Fibroblast of lung (primary cell): ENCODE results near the gene PARP8. TPM values are rescaled to one million over a fixed set of nuclear protein-coding genes. Genes with fewer than 3 reads are reported as not detected.
A peak's percentile ranks its signal among the peaks of the same experiment; 100 is the strongest.

Experiments used
- DNase-seq, 2 donors: peaks; one replicate each; pipeline versions ENCODE4 v3.0.0 to v3.0.0-alpha.2; 2010; ENCODE audit warnings: low read depth in 2 of 2
- H2AFZ ChIP-seq: 2 replicates; pipeline ENCODE4 v1.5.1; 2012; ENCODE audit warnings: low read length, control low read depth, inconsistent platforms
- H3K27ac ChIP-seq: 2 replicates; pipeline ENCODE4 v1.5.1; 2011; ENCODE audit warnings: low read length, control low read depth; ENCODE audit not compliant: insufficient read depth
- H3K27me3 ChIP-seq: 2 replicates; pipeline ENCODE4 v1.5.1; 2011; ENCODE audit warnings: mild to moderate bottlenecking, low read length; ENCODE audit not compliant: control insufficient read depth, insufficient read depth
- H3K36me3 ChIP-seq: 2 replicates; pipeline ENCODE4 v1.5.1; 2011; ENCODE audit warnings: low read length; ENCODE audit not compliant: control insufficient read depth, insufficient read depth
- H3K4me1 ChIP-seq: 2 replicates; pipeline ENCODE4 v1.5.1; 2011; ENCODE audit warnings: low read length; ENCODE audit not compliant: control insufficient read depth, insufficient read depth; ENCODE audit errors: extremely low read depth
- H3K4me2 ChIP-seq: 2 replicates; pipeline ENCODE4 v1.5.1; 2011; ENCODE audit warnings: low read length, control low read depth; ENCODE audit not compliant: insufficient read depth; ENCODE audit errors: extremely low read depth
- H3K4me3 ChIP-seq, 4 experiments: fragments of 200-600 bp in 1 of 4; sonication (generic) in 1 of 4; replicated peaks in 1 of 4; 2 replicates each; pipeline ENCODE4 v1.5.1; 2011 to 2016; ENCODE audit warnings: low read length in 4 of 4, low read depth in 3 of 4, mild to moderate bottlenecking in 3 of 4, control low read depth in 2 of 4, inconsistent platforms in 1 of 4, mixed read lengths in 1 of 4; ENCODE audit not compliant: insufficient read depth in 1 of 4; ENCODE audit errors: control extremely low read depth in 1 of 4
- H3K79me2 ChIP-seq: 2 replicates; pipeline ENCODE4 v1.5.1; 2012; ENCODE audit warnings: mild to moderate bottlenecking, low read length, inconsistent platforms; ENCODE audit not compliant: control insufficient read depth, insufficient read depth
- H3K9ac ChIP-seq: 2 replicates; pipeline ENCODE4 v1.5.1; 2011; ENCODE audit warnings: mild to moderate bottlenecking, low read length, control low read depth; ENCODE audit not compliant: insufficient read depth
- H3K9me3 ChIP-seq: 2 replicates; pipeline ENCODE4 v1.5.1; 2012; ENCODE audit warnings: low read depth, low read length; ENCODE audit not compliant: control insufficient read depth, insufficient read depth
- H4K20me1 ChIP-seq: 2 replicates; pipeline ENCODE4 v1.5.1; 2011; ENCODE audit warnings: low read length; ENCODE audit not compliant: control insufficient read depth, insufficient read depth; ENCODE audit errors: extremely low read depth
- EZH2 ChIP-seq: IDR thresholded peaks from 2 replicates; pipeline ENCODE4 v1.5.1; 2012; ENCODE audit warnings: low read length, control low read depth, mild to moderate bottlenecking; ENCODE audit errors: missing control alignments
- polyA plus RNA-seq, 2 donors: library from polyadenylated mRNA; depleted of rRNA in 1 of 2; stranded (reverse) in 1 of 2; unstranded in 1 of 2; fragments of >200 nt; gene quantifications; 2 replicates each; pipeline ENCODE4 v1.2.1, GENCODE V29; 2011 to 2012; ENCODE audit warnings: missing spikeins in 1 of 2
- total RNA-seq: library from RNA; depleted of rRNA; stranded (reverse); fragments of >200 nt; gene quantifications from 2 replicates; pipeline ENCODE4 v1.2.1, GENCODE V29; 2014
- TF ChIP-seq, protein P1 (sequence below), 2 donors: IDR thresholded peaks in 1 of 2; conservative IDR thresholded peaks in 1 of 2; 1 replicate in 1 of 2; 2 replicates in 1 of 2; pipeline ENCODE4 v1.5.1; 2011 to 2012; ENCODE audit warnings: low read length in 2 of 2, control low read depth in 1 of 2, inconsistent platforms in 1 of 2, low read depth in 1 of 2, mild to moderate bottlenecking in 1 of 2

The PARP8 gene
- total and polyA plus RNA-seq, 2 donors (not counting 1 experiment from before 2014, with no cell fraction given): 13.8 to 24.6 TPM

DNA sequence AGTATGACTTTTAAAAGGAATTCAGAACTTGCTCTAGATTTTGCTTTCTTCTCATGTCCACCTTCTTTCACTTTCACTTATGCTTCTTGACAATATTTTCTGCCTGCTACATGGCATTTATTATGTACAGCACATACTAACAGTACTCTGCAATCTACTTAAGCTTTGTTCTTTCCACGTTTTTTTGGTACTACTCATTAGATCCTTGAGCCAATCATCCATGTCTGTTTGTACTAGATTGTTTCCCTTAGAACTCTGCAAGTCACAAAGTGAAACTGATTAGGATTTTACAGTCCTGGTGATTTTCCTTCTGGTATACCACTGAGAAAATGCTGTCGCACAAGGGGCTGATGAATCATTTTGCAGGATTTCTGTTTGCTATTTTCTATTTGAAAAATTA, 78.3 kb downstream of the PARP8 start:
- Histone ChIP-seq H3K9ac (no peak overlapping the region), H3K27ac (peak overlapping the region; percentile 38), H3K4me2 (peak overlapping the region; percentile 77), H3K79me2 (no peaks in the 10 kb centered on the region), H3K27me3 (no peaks in the 10 kb centered on the region), H3K36me3 (no peaks in the 10 kb centered on the region), H4K20me1 (no peaks in the 10 kb centered on the region), H3K4me1 (peaks cover 5% of the 10 kb centered on the region), H3K4me3 (peak overlapping the region; percentile 39 to 60 (median 52)), H2AFZ (peak overlapping the region; percentile 34), H3K9me3 (no peaks in the 10 kb centered on the region)
- TF ChIP-seq, protein P1, sequence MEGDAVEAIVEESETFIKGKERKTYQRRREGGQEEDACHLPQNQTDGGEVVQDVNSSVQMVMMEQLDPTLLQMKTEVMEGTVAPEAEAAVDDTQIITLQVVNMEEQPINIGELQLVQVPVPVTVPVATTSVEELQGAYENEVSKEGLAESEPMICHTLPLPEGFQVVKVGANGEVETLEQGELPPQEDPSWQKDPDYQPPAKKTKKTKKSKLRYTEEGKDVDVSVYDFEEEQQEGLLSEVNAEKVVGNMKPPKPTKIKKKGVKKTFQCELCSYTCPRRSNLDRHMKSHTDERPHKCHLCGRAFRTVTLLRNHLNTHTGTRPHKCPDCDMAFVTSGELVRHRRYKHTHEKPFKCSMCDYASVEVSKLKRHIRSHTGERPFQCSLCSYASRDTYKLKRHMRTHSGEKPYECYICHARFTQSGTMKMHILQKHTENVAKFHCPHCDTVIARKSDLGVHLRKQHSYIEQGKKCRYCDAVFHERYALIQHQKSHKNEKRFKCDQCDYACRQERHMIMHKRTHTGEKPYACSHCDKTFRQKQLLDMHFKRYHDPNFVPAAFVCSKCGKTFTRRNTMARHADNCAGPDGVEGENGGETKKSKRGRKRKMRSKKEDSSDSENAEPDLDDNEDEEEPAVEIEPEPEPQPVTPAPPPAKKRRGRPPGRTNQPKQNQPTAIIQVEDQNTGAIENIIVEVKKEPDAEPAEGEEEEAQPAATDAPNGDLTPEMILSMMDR (conservative IDR thresholded peaks at IDR 0.05 in 1 of 2, IDR thresholded peaks at IDR 0.05 in 1 of 2; ENCODE audit: low read depth in 1 of 2, low read length in 2 of 2): no peak
- TF ChIP-seq EZH2: no peak
- DNase-seq: peak; percentile 48 to 71

DNA sequence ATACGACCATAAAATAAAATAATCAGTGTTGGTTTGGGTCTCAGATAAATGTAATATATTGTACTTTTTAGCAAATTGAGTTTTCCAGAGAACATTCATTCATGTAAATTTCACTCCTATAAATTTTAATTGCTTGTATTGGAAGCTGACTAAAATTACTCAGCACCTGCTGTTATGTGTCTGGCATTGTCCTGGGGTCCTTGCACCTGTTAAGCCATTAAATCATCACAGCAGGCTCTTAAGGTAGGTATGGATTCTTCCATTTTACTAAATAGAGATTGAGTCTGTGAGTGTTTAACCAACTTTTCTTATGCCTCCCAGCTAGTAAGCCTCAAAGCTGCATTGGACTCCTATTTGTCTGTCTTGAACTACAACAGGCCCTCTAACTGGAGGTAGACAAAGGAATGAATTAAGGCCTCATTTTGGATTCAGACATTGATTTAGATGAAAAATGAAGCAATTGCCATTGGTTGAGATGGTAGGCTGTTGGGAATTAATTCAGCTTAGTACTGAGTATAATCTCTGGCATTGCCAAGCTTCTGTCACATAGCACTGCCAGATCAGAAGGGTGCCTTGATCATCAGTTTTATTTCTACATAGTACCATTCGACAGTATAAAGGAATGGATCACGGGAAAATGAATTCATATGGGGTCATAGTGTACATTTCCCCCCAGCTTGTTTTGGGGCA, 78.9 kb downstream of the PARP8 start:
- peaks cover 5% of the 10 kb centered on the region for H3K4me1 ChIP-seq
- H3K27me3 ChIP-seq: no peaks in the 10 kb centered on the region
- H3K36me3 ChIP-seq: no peaks in the 10 kb centered on the region
- no peaks in the 10 kb centered on the region for H3K79me2 ChIP-seq
- H2AFZ ChIP-seq: no peak overlapping the region
- H4K20me1 ChIP-seq: no peaks in the 10 kb centered on the region
- H3K9me3 ChIP-seq: no peaks in the 10 kb centered on the region
- TF ChIP-seq EZH2: no peak
- TF ChIP-seq, protein P1 (conservative IDR thresholded peaks at IDR 0.05 in 1 of 2, IDR thresholded peaks at IDR 0.05 in 1 of 2; ENCODE audit: low read depth in 1 of 2, low read length in 2 of 2): no peak
- H3K9ac ChIP-seq: no peak overlapping the region
- no peak for DNase-seq
- peak overlapping the region; percentile 39 to 60 (median 52) for H3K4me3 ChIP-seq
- H3K4me2 ChIP-seq: peak overlapping the region; percentile 77
- H3K27ac ChIP-seq: no peak overlapping the region

DNA sequence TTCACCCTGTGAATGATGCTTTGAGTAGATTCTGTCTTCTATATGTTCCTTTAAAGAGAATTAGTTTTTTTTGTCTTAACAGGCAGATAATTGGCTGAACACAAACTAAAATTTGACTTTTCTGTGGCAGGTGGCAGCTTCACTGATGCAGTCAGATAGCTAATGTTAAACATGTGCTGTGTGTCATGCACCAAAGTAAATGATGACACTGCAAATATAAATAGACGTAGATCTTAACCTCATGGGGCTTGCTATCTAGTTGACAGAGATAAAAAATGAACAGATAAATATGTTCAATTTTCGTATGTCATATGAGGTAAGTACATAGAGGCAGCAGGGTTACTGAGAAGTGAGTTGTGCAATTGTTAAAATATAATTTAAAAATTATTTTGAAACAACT, 82.7 kb downstream of the PARP8 start:
- Histone ChIP-seq H3K4me3 (no peak overlapping the region), H4K20me1 (no peaks in the 10 kb centered on the region), H3K4me2 (no peak overlapping the region), H3K4me1 (peaks cover 2% of the 10 kb centered on the region), H3K9ac (no peak overlapping the region), H3K36me3 (no peaks in the 10 kb centered on the region), H3K27ac (no peak overlapping the region), H2AFZ (no peak overlapping the region), H3K9me3 (no peaks in the 10 kb centered on the region), H3K27me3 (no peaks in the 10 kb centered on the region), H3K79me2 (no peaks in the 10 kb centered on the region)
- TF ChIP-seq, protein P1 (conservative IDR thresholded peaks at IDR 0.05 in 1 of 2, IDR thresholded peaks at IDR 0.05 in 1 of 2; ENCODE audit: low read depth in 1 of 2, low read length in 2 of 2): no peak
- no peak for DNase-seq
